Measurements from ENCODE around the gene SLK.

- no peak for TF ChIP-seq CTCF (IDR thresholded peaks at IDR 0.05)
- no peak for TF ChIP-seq KDM1A (IDR thresholded peaks at IDR 0.05; ENCODE audit: low read depth)
- TF ChIP-seq POLR2A (IDR thresholded peaks at IDR 0.05; ENCODE audit: low read length): no peak
- TF ChIP-seq RFX5 (IDR thresholded peaks at IDR 0.05): no peak
- TF ChIP-seq, protein P1, sequence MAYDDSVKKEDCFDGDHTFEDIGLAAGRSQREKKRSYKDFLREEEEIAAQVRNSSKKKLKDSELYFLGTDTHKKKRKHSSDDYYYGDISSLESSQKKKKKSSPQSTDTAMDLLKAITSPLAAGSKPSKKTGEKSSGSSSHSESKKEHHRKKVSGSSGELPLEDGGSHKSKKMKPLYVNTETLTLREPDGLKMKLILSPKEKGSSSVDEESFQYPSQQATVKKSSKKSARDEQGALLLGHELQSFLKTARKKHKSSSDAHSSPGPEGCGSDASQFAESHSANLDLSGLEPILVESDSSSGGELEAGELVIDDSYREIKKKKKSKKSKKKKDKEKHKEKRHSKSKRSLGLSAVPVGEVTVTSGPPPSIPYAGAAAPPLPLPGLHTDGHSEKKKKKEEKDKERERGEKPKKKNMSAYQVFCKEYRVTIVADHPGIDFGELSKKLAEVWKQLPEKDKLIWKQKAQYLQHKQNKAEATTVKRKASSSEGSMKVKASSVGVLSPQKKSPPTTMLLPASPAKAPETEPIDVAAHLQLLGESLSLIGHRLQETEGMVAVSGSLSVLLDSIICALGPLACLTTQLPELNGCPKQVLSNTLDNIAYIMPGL (CRISPR knock-in tag; IDR thresholded peaks at IDR 0.05; ENCODE audit: borderline replicate concordance): no peak
- TF ChIP-seq HEYL (CRISPR knock-in tag; IDR thresholded peaks at IDR 0.05): no peak
- no peak for TF ChIP-seq MAFK (IDR thresholded peaks at IDR 0.05; ENCODE audit: partially characterized antibody)
- no peak for TF ChIP-seq REST (IDR thresholded peaks at IDR 0.05)
- TF ChIP-seq CEBPB (IDR thresholded peaks at IDR 0.05): no peak
These were observed 62.6 kb downstream of the SLK start for GRCh38 chr10:104029521-104029860.

All from A549 (cell line).